BJ (cell line): ENCODE data around the gene NUDT16L1. TPM values are rescaled to one million over a fixed set of nuclear protein-coding genes. Genes with fewer than 3 reads are reported as not detected.

ENCODE experiments used
- CTCF ChIA-PET: fragments of 350-600 bp; formaldehyde crosslinking; extraction: SDS; loops from one replicate; lab custom pipeline; 2021; ENCODE audit warnings: antibody characterized with exemption, inconsistent platforms; lab: Yijun Ruan, JAX
- POLR2A ChIA-PET: fragments of 300-600 bp; sonication (Branson Sonifier 250); formaldehyde crosslinking; extraction: SDS; loops from one replicate; lab custom pipeline; 2021; ENCODE audit warnings: antibody characterized with exemption; lab: Charles Lee
- DNase-seq: peaks from one replicate; pipeline ENCODE4 v3.0.0-alpha.2; 2011; ENCODE audit warnings: low read depth
- H3K27me3 ChIP-seq: 2 replicates; pipeline ENCODE4 v1.6.0; 2011; ENCODE audit warnings: low read length; ENCODE audit not compliant: control insufficient read depth, insufficient read depth
- H3K36me3 ChIP-seq: 2 replicates; pipeline ENCODE4 v1.5.1; 2011; ENCODE audit warnings: low read length; ENCODE audit not compliant: control insufficient read depth, insufficient read depth
- H3K4me3 ChIP-seq: 2 replicates; pipeline ENCODE4 v1.5.1; 2011; ENCODE audit warnings: low read depth, mild to moderate bottlenecking, control low read depth, low read length
- polyA plus RNA-seq: library from polyadenylated mRNA; depleted of rRNA; stranded (reverse); fragments of >200 nt; gene quantifications from 2 replicates; pipeline ENCODE4 v1.2.3, GENCODE V29; 2011
- TF ChIP-seq, protein P1 (sequence below): IDR thresholded peaks from 2 replicates; pipeline ENCODE4 v1.5.1; 2011; ENCODE audit warnings: low read depth, mild to moderate bottlenecking, control low read depth, inconsistent platforms, low read length, moderate library complexity; ENCODE audit not compliant: insufficient read depth

The NUDT16L1 gene
- polyA plus RNA-seq, 1 experiment = 33.3 TPM

DNA sequence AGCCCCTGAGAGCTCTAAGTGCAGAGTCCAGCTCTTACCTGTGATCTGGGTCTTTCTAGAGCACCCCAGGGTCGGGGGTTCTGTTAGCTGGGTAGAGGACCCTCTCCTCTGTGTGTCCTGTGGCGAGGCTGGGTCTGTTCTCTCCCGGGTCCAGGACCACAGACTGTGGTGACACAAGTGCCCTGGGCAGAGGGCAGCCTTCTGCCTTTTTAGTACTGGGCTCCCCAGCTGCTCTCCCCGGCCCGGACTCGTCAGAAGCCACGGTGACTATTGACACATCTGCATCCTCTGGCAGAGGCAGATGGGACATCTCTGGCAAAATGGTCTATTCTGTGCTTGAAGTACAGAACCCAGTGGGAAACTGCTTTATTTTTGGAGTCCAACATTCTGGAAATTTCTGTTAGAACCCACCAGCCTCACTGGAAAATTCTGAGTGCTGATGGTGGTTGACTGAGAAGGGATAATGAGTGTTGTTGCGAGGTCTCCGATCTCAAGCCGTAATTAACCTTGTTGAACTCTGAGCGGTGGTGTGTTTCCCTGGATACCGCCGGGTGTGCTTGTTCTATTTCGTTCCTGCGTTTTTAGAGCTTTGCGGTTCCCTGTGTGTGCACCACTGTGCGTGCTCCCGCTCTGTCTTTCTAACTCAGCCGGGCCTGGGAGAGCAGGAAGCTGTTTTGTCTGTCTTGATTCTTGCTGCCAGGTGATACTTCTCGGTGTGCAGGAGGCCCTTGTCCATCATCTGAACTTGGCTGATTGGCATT lies 26.0 kb upstream of the NUDT16L1 start:
- POLR2A ChIA-PET = no interaction called here
- no peak for DNase-seq
- Histone ChIP-seq H3K27me3 (no peaks in the 10 kb centered on the region), H3K4me3 (no peak overlapping the region), H3K36me3 (peaks cover 37% of the 10 kb centered on the region)
- TF ChIP-seq, protein P1, sequence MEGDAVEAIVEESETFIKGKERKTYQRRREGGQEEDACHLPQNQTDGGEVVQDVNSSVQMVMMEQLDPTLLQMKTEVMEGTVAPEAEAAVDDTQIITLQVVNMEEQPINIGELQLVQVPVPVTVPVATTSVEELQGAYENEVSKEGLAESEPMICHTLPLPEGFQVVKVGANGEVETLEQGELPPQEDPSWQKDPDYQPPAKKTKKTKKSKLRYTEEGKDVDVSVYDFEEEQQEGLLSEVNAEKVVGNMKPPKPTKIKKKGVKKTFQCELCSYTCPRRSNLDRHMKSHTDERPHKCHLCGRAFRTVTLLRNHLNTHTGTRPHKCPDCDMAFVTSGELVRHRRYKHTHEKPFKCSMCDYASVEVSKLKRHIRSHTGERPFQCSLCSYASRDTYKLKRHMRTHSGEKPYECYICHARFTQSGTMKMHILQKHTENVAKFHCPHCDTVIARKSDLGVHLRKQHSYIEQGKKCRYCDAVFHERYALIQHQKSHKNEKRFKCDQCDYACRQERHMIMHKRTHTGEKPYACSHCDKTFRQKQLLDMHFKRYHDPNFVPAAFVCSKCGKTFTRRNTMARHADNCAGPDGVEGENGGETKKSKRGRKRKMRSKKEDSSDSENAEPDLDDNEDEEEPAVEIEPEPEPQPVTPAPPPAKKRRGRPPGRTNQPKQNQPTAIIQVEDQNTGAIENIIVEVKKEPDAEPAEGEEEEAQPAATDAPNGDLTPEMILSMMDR = no peak
- CTCF ChIA-PET = interaction anchor here (0.6 kb wide), 1 partner anchor 18 kb away, joined by 3 read pairs; no protein-coding TSS in a partner anchor

DNA sequence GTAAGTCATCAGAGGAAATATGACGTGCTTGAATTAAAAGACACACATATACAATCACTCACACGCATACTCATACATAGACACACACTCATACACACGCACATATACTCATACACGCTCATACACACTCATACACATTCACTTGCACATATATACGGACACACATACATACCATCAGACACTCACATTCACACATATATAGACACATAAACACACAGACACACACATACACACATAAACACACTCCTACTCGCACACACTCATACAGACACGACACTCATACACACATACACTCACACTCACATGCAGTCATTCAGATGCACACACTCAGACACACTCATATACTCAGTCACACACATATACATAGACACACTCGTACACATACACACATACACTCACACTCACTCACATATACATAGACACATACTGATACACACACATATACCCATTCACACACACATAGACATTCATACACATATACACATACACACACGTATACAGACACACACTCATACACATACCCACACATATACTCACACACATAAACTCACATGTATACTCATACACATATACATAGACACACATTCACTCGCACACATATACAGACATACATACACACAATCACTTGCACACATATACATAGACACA lies 24.9 kb upstream of the NUDT16L1 start:
- no peak overlapping the region for H3K4me3 ChIP-seq
- TF ChIP-seq, protein P1 = no peak
- H3K36me3 ChIP-seq = peaks cover 38% of the 10 kb centered on the region
- H3K27me3 ChIP-seq = no peaks in the 10 kb centered on the region
- DNase-seq = no peak
- POLR2A ChIA-PET = no interaction called here
- CTCF ChIA-PET = interaction anchor here (0.6 kb wide), 1 partner anchor 19 kb away, joined by 3 read pairs; no protein-coding TSS in a partner anchor

DNA sequence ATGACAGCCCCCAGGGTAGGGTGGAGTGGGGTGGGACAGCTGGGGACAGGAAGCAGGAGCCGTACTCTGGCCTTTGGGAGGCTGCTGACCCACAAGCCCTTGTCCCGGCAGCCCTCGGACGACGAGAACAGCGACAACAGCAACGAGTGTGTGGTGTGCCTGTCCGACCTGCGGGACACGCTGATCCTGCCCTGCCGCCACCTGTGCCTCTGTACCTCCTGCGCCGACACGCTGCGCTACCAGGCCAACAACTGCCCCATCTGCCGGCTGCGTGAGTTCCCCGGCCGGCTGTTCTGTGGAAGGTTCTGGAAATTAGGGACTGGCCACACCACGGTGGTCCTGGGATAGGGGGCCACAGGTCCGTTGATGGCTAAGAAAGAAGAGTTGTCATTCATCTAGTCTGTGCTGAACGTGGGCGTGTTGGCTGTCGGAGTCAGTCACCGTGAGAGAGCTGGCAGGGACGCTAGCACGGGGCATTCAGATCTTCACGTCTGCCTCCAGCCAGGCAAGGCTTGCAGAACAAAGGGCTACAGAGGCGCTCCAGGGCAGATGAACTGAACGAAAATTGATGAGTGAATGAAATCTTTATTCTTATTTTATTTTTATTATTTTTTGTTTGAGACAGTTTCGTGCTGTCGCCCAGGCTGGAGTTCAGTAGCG lies 19.8 kb upstream of the NUDT16L1 start:
- POLR2A ChIA-PET = no interaction called here
- CTCF ChIA-PET = no interaction called here
- Histone ChIP-seq H3K27me3 (no peaks in the 10 kb centered on the region), H3K4me3 (no peak overlapping the region), H3K36me3 (peaks cover 22% of the 10 kb centered on the region)
- TF ChIP-seq, protein P1 = no peak
- DNase-seq = no peak

DNA sequence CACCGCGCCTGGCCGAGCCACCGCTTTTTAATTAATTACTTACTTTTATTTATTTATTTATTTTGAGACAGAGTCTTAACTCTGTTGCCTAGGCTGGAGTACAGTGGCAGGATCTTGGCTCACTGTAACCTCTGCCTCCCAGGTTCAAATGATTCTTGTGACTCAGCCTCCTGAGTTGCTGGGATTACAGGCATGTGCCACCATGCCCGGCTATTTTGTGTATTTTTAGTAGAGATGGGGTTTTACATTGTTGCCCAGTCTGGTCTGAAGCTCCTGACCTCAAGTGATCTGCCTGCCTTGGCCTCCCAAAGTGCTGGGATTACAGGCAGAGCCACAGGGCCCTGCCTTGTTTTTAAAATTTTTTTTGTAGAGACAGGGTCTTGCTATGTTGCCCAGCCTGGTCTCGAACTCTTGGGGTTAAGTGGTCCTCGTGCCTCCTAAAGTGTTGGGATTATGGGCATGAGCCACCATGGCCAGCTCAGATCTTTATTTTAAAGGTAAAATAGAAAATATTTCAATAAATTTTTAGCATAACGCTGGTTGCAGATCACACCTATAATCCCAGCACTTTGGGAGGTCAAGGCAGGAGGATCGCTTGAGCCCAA lies 18.3 kb upstream of the NUDT16L1 start:
- no peak for DNase-seq
- ChIA-PET POLR2A (no interaction called here), CTCF (no interaction called here)
- H3K27me3 ChIP-seq = no peaks in the 10 kb centered on the region
- H3K36me3 ChIP-seq = peaks cover 21% of the 10 kb centered on the region
- no peak overlapping the region for H3K4me3 ChIP-seq
- TF ChIP-seq, protein P1 = no peak
